Brain pericyte (primary cell): ENCODE data around the gene DEXI.

Experiments used
- DNase-seq: peaks from one replicate; pipeline ENCODE4 v3.0.0-alpha.2; 2012; ENCODE audit warnings: low read depth, low spot score

The DEXI gene

GRCh38 chr16:10942352-10943063, at the start of gene DEXI:
TSS of gene DEXI (minus strand) at chr16:10942468. CDS start at chr16:10942005, 463 bp downstream.
- DNase-seq: peak; percentile 47

GRCh38 chr16:10990378-10990777, 48.1 kb upstream of the DEXI start:
- no peak for DNase-seq

GRCh38 chr16:10989559-10989958, 47.3 kb upstream of the DEXI start:
- DNase-seq: no peak

GRCh38 chr16:10988879-10989278, 46.6 kb upstream of the DEXI start:
- DNase-seq: no peak

- DNase-seq: no peak
Observed at GRCh38 chr16:10988164-10988803, 46.0 kb upstream of the DEXI start.

- DNase-seq: no peak
Observed at GRCh38 chr16:10987361-10988163, 45.3 kb upstream of the DEXI start.

- DNase-seq: no peak
Observed at GRCh38 chr16:10984509-10984908, 42.2 kb upstream of the DEXI start.

- DNase-seq: no peak
Observed at GRCh38 chr16:10983159-10983558, 40.9 kb upstream of the DEXI start.

GRCh38 chr16:10982465-10983150, 40.3 kb upstream of the DEXI start:
- DNase-seq: no peak

- no peak for DNase-seq
Observed at GRCh38 chr16:10981697-10982216, 39.5 kb upstream of the DEXI start.

GRCh38 chr16:10980813-10981212, 38.5 kb upstream of the DEXI start:
- no peak for DNase-seq

GRCh38 chr16:10979717-10980601, 37.7 kb upstream of the DEXI start:
- DNase-seq: no peak

GRCh38 chr16:10978871-10979446, 36.7 kb upstream of the DEXI start:
- DNase-seq: no peak

- DNase-seq: no peak
Observed at GRCh38 chr16:10978124-10978523, 35.9 kb upstream of the DEXI start.

GRCh38 chr16:10976634-10977033, 34.4 kb upstream of the DEXI start:
- DNase-seq: no peak

GRCh38 chr16:10972819-10973464, 30.7 kb upstream of the DEXI start:
- DNase-seq: no peak

GRCh38 chr16:10972108-10972818, 30.0 kb upstream of the DEXI start:
- DNase-seq: no peak

- no peak for DNase-seq
Observed at GRCh38 chr16:10971560-10971961, 29.3 kb upstream of the DEXI start.

GRCh38 chr16:10970065-10970464, 27.8 kb upstream of the DEXI start:
- DNase-seq: no peak
